ENCODE measurements around the gene C15orf61.
A peak's percentile ranks its signal among the peaks of the same experiment; 100 is the strongest.

Gene C15orf61

DNA sequence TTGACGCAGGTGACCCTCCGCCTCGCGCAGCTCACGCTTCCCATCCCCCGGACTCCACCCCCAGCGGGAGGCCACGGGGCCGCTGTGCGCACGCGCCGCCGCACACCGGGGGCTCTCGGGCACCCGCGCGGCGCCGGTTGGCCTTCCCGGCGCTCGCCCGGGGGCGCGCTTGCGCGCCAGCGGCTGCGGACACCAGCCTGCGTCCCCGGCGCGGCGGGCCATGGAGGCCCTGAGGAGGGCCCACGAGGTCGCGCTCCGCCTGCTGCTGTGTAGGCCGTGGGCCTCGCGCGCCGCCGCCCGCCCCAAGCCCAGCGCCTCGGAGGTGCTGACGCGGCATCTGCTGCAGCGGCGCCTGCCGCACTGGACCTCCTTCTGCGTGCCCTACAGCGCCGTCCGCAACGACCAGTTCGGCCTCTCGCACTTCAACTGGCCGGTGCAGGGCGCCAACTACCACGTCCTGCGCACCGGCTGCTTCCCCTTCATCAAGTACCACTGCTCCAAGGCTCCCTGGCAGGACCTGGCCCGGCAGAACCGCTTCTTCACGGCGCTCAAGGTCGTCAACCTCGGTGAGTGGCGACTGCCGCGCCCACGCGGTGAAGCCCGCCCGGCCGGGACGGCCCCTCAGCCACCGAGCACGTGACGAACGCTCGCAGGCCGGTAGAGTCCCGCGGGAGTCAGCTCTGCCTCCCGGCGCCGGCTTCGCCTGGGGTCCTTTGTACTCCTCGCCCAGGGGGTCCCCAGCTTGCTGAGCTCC is at the start of gene C15orf61:
Gene C15orf61, plus strand, starts transcription at position 103 of the 754 bp plus-strand sequence. Its CDS starts 118 bp downstream, at position 221.
- peak; percentile 90 for DNase-seq

DNA sequence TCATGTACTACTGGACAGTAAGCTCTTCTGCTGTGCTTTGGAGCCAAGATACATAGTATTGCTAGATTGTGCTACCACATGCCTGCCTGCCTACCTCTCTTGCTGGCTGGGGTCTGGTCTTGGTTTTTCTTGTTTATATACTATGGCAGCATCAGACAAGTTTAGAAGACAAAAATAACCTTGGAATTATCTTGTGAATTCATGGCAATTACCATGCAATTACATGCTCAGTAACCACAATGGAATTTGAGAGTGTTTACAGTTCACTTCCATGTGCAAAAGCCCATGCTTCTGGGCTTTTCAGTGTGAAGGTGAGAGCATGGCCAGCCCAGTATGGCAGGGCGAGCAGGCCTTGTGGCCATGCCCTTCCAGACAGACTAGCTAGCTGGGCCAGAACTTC is 48.0 kb upstream of the C15orf61 start:
- no peak for DNase-seq

DNA sequence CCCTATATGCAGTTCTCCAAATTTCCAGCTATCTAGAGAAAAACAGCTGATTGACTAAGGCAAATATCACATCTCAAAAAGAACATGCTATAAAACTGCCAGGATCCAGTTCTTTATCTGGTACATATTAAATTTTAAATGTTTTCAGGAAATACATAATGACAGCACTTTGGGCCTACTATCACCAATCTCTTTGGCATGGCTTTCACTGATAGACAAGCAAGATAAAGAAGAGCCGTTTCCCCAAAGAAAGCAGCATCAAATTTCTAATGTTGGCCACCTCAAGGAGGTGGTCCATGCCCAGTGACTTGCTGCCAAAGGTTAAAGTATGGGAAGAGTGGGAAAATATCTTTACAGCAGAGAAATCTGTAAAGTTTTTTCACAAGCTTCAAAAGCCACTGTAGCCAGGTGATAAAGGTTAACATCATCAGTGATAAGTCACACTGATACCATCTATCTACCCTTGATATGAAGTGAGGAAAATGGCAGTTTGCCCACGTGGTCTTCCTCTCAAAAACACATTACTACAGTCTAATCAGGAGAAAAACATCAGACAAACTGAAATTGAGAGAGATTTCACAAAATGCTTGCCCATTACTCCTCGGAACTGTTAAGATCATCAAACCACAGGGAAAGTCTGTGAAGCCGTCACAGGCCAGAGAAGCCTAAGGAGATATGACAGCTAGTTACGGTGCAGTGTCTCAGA is 46.4 kb upstream of the C15orf61 start:
- no peak for DNase-seq

DNA sequence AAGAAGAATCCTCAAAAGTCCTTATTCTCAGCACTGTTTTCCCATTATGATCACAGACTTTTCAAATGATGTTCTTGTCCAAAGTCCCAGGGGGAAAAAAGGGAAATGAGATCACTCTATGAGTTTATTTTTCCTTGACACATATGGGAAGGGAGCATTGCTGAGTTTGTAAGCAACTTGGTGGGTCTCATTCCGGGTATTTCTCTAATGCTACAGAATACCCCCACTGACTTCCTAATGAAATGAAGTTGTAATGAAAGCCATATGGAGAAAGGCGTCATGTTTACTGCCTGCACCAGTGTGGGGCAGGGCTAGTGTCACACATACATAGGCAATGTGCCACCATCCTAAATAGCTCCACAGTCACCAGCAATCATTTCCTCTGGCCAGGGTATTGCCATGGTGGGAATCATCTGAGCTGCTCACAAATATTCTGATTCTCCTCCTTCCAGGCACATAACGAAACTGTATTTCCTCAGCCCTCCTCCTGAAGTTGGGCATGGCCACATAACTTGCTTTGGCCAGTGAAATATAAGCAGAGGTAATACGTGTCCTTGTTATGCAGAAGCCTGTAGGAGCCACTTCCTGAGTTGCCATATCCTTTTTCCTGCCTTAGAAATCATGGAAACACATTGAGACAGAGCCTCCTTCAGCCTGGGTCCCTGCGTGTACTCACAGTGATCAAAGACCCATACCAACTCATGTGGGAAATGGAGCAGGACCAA is 41.0 kb upstream of the C15orf61 start:
- no peak for DNase-seq

DNA sequence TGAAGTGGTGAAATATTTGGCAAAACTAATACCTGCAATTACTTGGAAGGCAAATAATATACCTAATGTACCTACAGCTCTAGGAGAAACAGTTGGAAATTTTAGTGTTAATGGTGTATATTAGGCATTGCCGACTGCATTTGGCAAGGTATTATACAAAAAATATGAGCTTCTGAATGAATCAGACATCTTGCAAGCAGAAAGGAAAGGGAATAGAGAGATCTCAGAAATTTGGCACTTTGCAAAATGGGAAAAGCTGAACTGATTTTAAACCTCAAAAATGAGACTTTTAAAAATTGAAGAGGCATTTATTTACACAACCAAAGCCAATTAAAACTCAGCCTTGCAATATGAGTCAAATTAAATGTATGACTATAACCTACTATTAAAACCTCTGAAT is 40.2 kb upstream of the C15orf61 start:
- no peak for DNase-seq

DNA sequence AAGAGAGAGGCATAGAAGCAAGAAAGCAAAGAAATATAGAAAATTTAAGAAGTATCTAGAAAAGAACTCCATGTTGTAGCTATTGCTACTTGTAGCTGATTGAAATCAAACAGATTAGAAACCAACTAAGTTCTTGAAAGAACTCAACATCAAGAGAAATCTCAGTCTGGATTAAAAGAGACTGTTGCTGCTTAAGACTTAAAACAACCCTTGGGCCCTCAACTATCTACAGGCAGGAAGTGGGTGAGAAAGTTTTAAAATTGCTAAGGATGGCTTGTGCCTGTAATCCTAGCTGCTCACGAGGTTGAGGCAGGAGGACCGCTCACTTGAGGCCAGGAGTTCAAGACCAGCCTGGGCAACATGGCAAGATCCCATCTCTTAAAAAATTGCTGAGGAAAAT is 39.3 kb upstream of the C15orf61 start:
- DNase-seq, result no peak

DNA sequence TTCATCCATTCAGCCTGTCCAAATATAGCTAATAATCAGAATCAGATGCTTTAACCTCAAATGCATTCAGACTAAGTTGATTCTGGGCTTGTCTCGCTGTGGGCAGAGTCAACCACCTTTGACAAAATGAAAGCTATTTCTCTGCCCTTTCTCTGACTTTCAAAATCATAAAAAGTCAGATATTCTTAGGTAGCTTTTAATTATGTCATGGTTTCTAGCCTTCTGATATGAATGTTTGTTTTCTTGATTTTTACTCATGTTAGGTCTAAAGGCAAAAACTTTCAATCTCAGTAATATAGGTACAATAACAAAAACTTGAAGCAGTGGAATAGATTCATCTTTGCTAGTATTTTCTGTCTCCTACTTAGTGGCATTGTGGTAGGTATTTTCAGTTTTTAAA is 25.3 kb upstream of the C15orf61 start:
- DNase-seq, result no peak

DNA sequence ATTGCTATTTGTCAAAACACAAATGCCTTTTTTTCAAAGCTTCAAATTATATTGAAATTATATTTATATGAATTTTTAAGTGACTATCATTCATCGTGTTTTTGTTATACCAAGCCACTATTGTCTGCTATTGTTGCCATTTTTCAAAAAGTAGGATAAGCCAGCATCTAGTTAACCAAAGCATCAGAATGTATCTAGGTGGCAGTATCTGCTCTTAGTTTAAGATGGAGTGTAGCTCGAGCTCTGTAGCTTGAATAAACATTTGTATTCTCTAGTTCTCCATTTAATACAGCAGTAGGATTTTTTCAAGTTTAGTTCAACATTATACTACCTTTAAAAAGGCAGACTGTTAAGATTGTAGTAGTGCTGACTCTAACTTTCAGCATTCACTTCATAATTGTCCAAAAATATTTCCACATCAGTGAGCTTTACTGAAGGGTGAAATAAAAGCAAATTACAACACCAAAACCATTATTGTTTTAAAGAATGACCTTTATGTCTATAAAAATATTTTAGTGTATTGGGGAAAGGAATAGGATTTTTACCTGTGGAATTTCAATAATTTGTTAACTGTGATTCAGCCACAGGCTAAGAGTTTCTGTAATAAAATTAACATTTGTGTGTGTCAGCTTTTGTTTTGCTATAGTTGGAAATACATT is 19.6 kb upstream of the C15orf61 start:
- peak; percentile 31 for DNase-seq

DNA sequence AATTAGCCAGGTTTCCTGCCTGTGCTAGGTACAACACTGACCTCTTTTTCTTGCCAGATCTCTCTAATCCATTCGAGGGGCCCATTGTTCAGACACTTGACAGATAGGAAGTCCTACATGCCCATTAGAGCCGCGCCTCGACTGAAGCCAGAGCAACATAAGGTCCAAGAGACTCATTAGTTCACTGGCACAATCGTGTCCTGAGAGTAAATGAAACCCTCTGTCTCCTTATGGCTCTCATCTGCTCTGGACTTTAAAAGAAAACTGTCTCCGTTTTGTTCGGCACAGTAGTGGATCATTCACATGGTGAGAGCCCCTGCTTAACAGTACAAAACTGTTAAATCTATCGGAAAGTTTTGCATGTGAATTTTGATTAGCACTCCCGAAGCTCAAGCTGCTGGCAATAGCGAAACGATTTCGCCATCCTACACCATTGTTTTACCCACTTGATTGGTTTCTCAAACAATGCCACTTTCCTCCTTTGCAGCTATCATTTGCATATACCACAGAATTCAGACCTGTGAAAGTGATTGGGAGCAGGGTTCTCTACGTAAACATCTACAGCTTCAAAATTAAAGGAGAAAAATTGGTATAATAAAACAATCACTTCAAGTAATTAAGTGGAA is 19.0 kb upstream of the C15orf61 start:
- no peak for DNase-seq

DNA sequence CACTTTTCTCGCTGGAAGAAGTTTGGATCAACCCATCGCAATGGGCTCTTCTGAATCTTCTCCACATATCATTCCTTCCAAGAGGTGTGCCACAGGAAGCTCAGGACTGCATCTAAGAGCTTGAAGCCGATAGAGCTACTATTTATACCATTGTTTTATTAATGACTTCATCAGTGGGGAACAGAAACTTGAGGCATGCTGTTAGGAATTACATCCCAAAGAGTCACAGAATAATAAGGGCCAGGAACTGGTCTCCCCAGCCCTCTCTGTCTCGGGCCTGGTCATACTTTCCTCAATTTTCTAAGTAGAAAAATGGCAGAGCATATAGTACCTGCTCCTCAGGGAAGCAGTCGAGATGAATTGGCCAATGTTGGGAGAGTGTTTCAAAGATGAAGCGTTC is 16.9 kb upstream of the C15orf61 start:
- DNase-seq, result no peak

DNA sequence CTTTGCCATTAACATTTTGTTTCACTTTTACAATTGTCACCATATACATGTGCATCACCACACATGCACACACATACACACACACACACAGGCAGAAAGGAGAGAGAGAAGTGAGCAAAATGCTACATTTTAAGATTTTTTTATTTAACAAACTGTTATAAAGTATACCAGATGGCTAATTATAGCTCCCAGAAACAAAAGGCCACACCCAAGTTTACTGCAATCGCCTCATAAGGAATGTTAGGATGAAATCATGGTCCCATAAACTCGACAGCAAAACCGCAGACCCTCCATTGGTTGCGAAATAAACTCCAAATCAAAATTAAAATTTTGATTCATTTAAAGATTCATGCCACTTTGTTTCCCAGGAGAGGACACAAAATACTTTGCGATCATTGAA is 16.1 kb upstream of the C15orf61 start:
- no peak for DNase-seq

DNA sequence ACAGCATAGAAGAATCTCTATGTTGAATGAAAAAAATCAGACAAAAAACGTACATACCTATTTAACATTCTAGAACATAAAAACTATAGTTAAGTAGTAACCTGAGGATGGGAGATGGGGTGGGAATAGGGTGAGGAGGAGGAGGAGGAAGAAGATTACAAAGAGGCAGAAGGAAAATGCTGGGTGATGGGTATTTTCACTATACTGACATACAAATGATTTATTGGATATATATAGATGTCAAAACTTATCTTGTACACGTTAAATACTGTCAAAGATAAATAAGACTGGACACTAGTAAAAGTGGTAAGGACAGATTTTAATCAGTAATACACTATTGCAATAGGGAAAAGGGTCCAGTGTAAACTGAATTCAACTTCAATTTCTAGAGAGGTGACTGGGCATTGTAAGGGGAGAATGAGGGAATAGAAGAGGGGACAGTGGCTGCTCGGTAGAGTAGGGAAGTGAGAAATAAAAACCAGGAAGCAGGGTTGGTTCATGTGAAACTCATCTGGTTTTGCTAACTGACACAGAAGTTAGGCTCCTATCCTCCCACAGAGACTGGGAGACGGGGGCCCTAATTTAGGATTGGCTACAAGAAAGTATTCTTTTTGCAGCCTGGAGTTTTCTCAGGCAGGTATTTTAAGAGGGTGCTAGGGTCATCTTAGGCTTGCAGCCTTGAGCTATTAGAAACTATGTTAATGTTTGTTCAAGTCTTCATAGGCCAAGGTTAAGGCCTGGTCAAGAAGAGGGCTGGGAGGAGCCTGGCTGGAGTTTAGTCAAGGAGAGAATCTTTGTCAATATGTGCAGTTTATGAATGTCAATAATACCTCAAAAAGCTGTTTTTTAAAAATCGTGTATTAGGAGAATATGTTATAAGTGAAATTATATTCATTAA is 15.0 kb upstream of the C15orf61 start:
- no peak for DNase-seq

DNA sequence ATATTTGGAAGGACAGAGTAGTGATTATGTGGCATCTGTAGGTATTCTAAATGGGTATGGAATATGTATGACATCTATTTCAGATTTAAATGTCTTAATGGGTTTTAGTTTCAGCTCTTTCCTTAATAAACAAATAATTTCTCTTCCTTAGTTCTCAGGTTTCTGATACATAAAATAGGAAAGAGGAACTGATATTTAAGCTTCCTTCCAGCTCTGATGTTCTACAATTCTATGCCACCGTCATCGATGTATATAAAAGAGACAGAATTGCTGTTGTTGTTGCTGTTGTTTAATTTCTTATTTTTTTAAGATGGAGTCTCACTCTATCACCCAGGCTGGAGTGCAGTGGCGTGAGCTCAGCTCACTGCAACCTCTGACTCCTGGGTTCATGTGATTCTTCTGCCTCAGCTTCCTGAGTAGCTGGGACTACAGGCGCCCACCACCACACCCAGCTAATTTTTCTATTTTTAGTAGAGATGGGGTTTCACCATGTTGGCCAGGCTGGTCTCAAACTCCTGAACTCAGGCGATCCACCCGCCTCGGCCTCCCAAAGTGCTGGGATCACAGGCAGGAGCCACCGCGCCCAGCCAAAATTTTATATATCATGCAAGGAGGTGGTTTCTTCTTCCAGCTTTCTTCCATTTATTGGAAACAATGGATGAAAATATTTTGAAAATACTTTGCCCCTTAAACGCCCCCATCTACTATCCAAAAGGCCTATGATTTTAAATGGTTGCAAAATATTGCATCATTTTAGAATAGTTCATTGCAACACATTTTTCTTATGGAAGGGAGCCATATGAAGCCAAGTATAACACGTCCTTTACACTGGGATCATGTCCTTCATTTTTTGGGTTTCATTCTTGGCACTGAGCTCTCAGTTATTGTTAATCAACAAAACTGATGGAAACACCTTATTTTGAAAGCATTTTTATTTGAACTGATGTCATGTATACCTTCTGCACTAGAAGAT is 13.9 kb upstream of the C15orf61 start:
- no peak for DNase-seq

DNA sequence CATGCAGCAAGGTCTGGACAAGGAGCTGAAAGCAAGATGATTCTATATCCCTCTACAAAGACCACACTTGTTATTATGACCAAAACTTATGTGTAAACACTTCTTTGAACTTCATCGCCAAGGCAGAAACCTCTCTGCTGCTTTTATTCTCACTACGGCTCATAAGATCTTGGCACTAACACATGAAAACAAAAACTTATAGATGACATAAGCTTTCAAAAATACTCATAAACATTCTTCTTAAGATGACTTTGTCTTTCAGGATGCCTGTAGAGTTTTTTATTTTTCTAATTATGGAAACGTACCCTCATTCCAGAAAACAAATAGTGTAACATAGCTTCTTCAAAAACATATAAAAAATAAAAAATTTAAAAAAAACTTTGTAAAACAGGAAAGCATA is 12.5 kb upstream of the C15orf61 start:
- DNase-seq, result no peak

DNA sequence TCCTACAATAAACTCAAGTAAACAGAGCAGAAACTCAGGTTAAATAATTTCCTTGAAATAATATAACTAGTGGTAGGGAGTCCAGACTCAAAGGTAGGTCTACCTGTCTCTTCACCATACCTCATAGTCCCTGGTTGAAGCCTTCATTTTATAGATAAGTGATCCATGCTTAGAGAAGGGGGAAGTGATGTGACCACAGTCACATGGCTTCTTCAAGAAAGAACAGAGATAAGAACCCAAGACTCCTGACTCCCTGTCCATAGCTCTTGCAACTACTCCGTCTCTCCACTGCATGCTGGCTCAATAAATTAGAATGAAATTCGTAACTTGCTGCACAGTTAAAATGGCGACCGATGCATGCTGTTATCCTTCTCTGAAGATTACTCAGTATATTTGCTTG is 11.0 kb upstream of the C15orf61 start:
- DNase-seq, result no peak

DNA sequence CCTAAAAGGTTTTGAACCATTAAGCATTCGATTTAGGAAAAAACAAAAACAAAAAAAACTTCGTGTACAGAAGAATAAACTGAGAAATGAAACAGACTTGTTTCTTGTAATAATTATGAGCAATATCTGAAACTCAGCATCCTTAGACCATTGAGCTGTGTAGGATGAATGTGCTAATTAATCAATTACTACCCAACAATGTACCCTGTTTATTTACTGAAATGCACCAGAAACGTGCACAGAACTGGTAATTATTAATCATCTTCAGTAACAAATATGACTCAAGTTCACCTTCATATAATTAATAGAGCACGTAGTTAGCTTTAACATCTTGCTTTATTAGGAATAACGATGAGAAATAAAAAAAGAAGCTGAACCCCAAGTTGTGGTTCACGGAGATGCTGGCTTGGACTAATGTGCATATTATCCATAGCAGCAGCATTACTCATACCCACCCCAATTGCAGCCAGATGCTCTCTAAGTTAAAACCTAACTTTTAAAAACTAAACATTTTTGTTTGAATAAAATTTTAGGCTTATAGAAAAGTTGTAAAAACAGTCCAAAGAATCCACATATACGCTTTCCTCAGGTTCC is 10.2 kb upstream of the C15orf61 start:
- no peak for DNase-seq

DNA sequence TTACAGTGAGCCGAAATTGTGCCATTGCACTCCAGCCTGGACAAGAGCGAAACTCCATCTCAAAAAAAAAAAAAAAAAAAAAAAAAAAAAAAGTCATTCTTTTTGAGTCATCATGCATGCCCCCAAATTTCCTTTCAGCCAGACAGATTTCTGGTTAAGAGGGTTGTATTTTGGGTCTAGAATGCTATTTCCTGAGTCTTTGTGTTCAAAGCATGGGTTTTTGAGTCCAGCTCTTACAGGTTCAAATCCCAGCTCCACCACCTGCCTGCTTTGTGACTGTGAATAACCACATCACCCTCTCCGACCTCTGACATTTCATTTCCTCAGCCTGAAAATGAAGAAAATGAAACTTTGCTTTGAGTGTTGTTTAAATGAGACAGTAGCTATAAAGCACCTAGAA is 9.3 kb upstream of the C15orf61 start:
- no peak for DNase-seq

DNA sequence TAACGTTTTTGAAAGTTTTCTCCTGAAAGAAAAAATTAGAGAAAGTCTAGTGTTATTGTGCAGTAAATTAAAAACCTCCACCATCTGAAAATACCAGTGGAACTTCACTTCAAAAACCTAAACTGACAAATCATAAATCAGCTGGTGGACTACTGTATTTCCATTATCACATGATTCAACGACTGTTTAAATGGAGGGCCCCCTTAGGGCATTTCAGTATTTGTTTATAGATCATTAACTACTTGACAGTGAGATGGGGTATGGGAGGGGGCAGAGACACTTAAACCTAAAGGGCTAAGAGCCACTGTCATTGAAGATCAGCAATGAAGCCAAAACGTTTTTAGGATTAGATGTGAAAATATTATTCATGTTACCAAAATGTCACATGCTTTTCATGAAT is 8.8 kb upstream of the C15orf61 start:
- DNase-seq, result no peak

DNA sequence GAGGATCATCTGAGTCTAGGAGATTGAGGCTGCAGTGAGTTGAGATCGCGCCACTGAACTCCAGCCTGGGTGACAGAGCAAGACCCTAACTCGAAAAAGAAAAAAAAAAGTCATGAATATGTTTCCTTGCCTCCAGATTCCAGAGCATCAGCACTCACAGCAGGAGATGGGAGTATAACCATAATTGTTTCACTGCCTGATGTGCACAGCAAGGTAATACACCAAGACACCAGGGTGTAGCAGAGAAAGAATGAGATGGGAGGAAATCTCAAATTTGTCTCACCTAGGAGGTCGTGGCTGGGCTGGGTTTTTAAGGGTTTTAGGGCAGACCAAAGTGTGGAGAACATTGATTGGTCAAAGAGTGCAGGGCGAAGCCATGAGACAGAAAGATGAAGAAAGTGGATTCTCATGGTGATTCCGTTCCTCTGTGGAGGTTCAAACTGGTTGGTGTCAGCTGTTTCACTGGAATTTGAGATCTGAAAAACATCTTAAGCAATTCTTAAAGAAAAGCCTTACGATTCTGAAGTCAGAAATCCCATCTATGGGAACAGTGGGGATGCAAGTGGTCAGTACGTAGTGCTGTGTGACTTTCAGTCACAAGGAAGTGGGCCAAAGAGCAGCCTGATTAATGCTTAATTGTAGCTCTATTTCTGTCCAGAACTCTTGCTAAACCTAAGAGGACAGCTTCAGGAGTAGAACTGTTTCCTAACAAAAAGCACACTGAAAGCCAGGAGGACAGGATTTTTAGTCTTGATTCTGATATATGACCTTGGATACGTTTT is 7.8 kb upstream of the C15orf61 start:
- no peak for DNase-seq
